DMS114 treated with DMSO at 0.1 percent for 48 hours (cell line): ENCODE data around the gene SLC16A11.
A peak's percentile ranks its signal among the peaks of the same experiment; 100 is the strongest.
"Not testable (repeated sequence)": the region's sequence is repeated elsewhere in the genome, so short reads cannot be mapped to it uniquely, and the experiment has no call there.

ENCODE experiments used
- DNase-seq: peaks from one replicate; lab custom pipeline; 2025; ENCODE audit not compliant: unreplicated experiment; lab: John Stamatoyannopoulos, UW

The SLC16A11 gene

GRCh38 chr17:7011415-7011814, 32.5 kb downstream of the SLC16A11 start:
- no peak for DNase-seq

- no peak for DNase-seq
Measured at GRCh38 chr17:7010523-7010922, 33.4 kb downstream of the SLC16A11 start.

- DNase-seq = no peak
Measured at GRCh38 chr17:7007143-7007542, 36.7 kb downstream of the SLC16A11 start.

- no peak for DNase-seq
Measured at GRCh38 chr17:7005716-7006115, 38.2 kb downstream of the SLC16A11 start.

GRCh38 chr17:7004398-7005253, 39.3 kb downstream of the SLC16A11 start:
- DNase-seq = peak; percentile 55

- DNase-seq = no peak
Measured at GRCh38 chr17:7003745-7004144, 40.1 kb downstream of the SLC16A11 start.

- no peak for DNase-seq
Measured at GRCh38 chr17:7002288-7003047, 41.4 kb downstream of the SLC16A11 start.

- DNase-seq = no peak
Measured at GRCh38 chr17:7001318-7001961, 42.5 kb downstream of the SLC16A11 start.

GRCh38 chr17:6998855-6999508, 44.9 kb downstream of the SLC16A11 start:
- no peak for DNase-seq

GRCh38 chr17:6997171-6997570, 46.7 kb downstream of the SLC16A11 start:
- no peak for DNase-seq

- no peak for DNase-seq
Measured at GRCh38 chr17:6996256-6997011, 47.5 kb downstream of the SLC16A11 start.

GRCh38 chr17:6995500-6996255, 48.2 kb downstream of the SLC16A11 start, which contains the start of gene ALOX12:
Gene ALOX12 (plus strand): TSS chr17:6996049. CDS start chr17:6996118, 69 bp downstream.
- no peak for DNase-seq

GRCh38 chr17:6994666-6995256, 49.1 kb downstream of the SLC16A11 start:
- DNase-seq = no peak

GRCh38 chr17:6994118-6994598, 49.7 kb downstream of the SLC16A11 start:
- no peak for DNase-seq

- DNase-seq = not testable (repeated sequence)
Measured at GRCh38 chr17:6993613-6994056, 50.3 kb downstream of the SLC16A11 start.
